D721Med (cell line): ENCODE measurements around the gene MCOLN2.

Experiments
- DNase-seq: peaks from one replicate; pipeline ENCODE4 v3.0.0; 2011; ENCODE audit warnings: low spot score; ENCODE audit not compliant: insufficient read length
- FAIRE-seq: peaks from 2 replicates; lab custom pipeline; 2011; peaks lifted over from hg19 to GRCh38; lab: Jason Lieb, UNC
- TF ChIP-seq, protein P1 (sequence below): IDR thresholded peaks from 2 replicates; pipeline ENCODE4 v1.5.1; 2012; ENCODE audit warnings: mild to moderate bottlenecking, control low read depth; ENCODE audit not compliant: insufficient read depth; ENCODE audit errors: missing control alignments

The MCOLN2 gene

DNA sequence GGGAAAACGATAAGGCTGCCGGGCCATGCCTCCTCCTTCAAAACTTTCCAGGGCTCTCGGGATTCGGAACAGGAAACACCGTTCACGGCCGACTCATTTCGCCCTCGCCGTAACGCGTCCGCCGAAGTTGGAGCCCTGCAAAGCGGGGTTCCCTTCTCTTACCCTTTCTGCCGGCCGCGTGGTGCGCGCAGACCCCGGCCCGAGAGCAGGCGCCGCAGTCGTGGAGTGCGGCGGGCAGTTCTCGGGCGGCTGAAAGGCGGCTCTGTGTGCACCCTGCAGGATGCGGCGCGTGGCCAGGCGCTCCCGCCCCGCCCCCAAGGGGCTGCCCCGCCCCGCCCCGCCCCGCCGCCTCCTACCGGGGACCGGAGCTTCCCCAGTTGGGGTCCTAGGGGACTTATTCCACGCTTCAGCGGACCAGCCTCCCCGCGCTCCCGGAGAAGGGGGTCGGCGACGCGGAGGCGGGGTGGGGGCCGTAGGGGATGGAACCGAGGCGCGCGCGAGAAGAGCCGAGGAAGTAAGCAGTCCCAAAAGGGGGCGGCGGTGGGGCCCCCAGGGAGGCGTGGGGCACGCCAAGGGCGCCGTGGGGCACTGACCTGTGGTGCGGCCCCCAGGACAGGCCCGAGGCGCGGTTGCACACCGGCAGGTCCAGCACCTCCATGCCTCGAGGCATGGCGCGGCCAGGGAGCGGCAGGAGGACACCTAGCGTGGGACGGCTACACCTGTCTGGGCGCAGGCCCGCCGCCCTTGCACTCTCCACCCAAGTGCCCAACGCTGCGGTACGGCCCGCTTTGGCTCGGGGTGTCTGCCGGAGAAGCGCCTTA, at the start of gene MCOLN2:
Gene MCOLN2 (minus strand): TSS at position 268 of the 821 bp plus-strand sequence. CDS start 241 bp downstream, at position 27.
- DNase-seq (peak; percentile 62), FAIRE-seq (no peak)
- TF ChIP-seq, protein P1, sequence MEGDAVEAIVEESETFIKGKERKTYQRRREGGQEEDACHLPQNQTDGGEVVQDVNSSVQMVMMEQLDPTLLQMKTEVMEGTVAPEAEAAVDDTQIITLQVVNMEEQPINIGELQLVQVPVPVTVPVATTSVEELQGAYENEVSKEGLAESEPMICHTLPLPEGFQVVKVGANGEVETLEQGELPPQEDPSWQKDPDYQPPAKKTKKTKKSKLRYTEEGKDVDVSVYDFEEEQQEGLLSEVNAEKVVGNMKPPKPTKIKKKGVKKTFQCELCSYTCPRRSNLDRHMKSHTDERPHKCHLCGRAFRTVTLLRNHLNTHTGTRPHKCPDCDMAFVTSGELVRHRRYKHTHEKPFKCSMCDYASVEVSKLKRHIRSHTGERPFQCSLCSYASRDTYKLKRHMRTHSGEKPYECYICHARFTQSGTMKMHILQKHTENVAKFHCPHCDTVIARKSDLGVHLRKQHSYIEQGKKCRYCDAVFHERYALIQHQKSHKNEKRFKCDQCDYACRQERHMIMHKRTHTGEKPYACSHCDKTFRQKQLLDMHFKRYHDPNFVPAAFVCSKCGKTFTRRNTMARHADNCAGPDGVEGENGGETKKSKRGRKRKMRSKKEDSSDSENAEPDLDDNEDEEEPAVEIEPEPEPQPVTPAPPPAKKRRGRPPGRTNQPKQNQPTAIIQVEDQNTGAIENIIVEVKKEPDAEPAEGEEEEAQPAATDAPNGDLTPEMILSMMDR: no peak

GRCh38 chr1:85042413-85042812, 45.5 kb upstream of the MCOLN2 start:
- FAIRE-seq (no peak), DNase-seq (no peak)
- TF ChIP-seq, protein P1: no peak

GRCh38 chr1:85041793-85042192, 44.9 kb upstream of the MCOLN2 start:
- FAIRE-seq (no peak), DNase-seq (no peak)
- TF ChIP-seq, protein P1: no peak

DNA sequence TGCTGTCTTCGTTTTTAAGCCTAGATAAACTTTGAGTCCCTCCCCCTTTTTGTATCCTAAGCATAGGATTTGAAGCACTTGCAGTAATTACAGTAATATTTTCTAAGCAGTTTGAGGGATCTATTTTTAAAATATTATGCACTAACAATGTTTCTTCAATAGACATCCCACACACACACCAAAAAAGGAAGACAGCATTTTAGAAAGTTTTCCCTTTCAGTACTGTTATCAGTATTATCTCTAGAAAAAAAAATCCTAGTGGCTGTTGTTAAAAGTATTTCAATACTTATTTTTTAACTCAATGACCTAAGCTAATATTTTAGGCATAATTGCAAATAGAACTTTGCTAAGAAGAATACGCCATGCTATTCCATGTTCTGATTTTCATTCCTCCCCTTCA, 36.3 kb upstream of the MCOLN2 start:
- no peak for DNase-seq
- FAIRE-seq: no peak

GRCh38 chr1:85030536-85030935, 33.6 kb upstream of the MCOLN2 start:
- peak; percentile 38 for FAIRE-seq
- DNase-seq: no peak
- TF ChIP-seq, protein P1: no peak

More for the DNA sequence above, 36.3 kb upstream of the MCOLN2 start:
- TF ChIP-seq, protein P1: no peak

DNA sequence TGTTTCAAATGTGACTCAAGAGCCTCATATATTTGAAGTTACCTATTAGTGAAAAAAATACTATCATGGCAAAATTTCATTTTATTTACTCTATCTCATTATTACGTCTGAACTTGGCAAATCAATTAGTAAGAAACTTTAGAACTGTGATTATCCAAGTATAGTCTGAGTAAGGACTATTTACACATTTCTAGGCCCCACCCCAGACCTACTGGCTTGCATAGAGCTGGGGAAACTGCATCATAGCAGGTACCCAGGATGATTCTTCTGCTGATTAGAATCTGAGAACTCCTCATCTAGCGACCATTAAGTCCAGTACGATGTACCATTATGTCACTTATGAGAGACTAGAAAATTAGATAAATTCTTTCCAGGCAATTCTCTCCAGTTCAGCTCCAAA, 31.2 kb upstream of the MCOLN2 start:
- FAIRE-seq: no peak

More for the DNA sequence above, 31.2 kb upstream of the MCOLN2 start:
- DNase-seq: no peak
- TF ChIP-seq, protein P1: no peak
